GM12892 (cell line): ENCODE data around the gene TDRD3.

Experiments used
- POLR2A ChIP-seq: IDR thresholded peaks from 2 replicates; pipeline ENCODE4 v1.6.1; 2011; ENCODE audit warnings: low read depth, low read length, control low read depth
- POLR2AphosphoS5 ChIP-seq: IDR thresholded peaks from 2 replicates; pipeline ENCODE4 v1.6.1; 2011; ENCODE audit warnings: low read depth, low read length, control low read depth
- TAF1 ChIP-seq: IDR thresholded peaks from 2 replicates; pipeline ENCODE4 v1.6.1; 2011; ENCODE audit warnings: low read depth, mild to moderate bottlenecking, control low read depth, low read length, borderline replicate concordance

DNA sequence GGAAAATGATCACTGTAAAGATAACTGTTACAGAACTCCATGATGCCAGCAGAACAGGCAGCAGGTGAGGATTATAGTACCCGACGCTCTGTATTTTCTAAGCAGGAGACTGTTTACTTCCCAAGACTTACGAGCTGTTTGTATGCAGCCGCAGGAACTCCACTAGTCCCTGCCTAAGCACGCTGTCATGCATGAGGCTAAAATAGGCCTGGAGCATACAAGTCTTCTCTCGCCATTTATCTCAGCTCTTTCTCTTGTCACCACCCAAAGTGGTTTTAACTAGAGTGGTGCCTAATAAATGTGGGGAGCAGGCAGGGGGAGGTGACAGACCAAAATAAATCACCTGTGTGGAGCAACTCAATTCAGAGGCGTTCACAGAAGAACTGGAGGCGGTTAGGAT lies 175.8 kb downstream of the TDRD3 start:
- TF ChIP-seq POLR2AphosphoS5 (no peak), POLR2A (no peak), TAF1 (no peak)
